ENCODE data around the gene TMEM150C. TPM values are rescaled to one million over a fixed set of nuclear protein-coding genes. Genes with fewer than 3 reads are reported as not detected.

The TMEM150C gene
- polyA plus RNA-seq, 2 of the 4 experiments (the other 2 are of a cell fraction) = 1.5 to 2.1 TPM

GRCh38 chr4:82578935-82579334, 17.1 kb upstream of the TMEM150C start (continued):
- no peak for TF ChIP-seq JUN (IDR thresholded peaks at IDR 0.05)
- no peak for TF ChIP-seq FOXS1 (CRISPR knock-in tag; IDR thresholded peaks at IDR 0.05)
- no peak for TF ChIP-seq PHF8 (IDR thresholded peaks at IDR 0.05; ENCODE audit: borderline replicate concordance, low read depth)
- TF ChIP-seq KDM1A (IDR thresholded peaks at IDR 0.05; ENCODE audit: low read depth) = no peak
- no peak for TF ChIP-seq ELK1 (IDR thresholded peaks at IDR 0.05; ENCODE audit: low read depth, low read length)
- no peak for TF ChIP-seq SMC3 (IDR thresholded peaks at IDR 0.05)

GRCh38 chr4:82577451-82577850, 15.7 kb upstream of the TMEM150C start:
- no peaks in the 10 kb centered on the region for H3K4me1 ChIP-seq
- no peak overlapping the region for H3K27ac ChIP-seq
- ATAC-seq (no peak), DNase-seq (ENCODE audit: low read depth in 1 of 2, low spot score in 1 of 2) (no peak), FAIRE-seq (no peak)
- no peak overlapping the region for H3K4me3 ChIP-seq
- WGBS (ENCODE audit: missing lambda C conversion rate) = 13% methylated on average over 1 of the region's 1 CpG
- no peak overlapping the region for H3K4me2 ChIP-seq
- H3K9me3 ChIP-seq = no peaks in the 10 kb centered on the region
- POLR2A ChIA-PET = no interaction called here
- CTCF ChIA-PET = no interaction called here
- TF ChIP-seq JUNB (IDR thresholded peaks at IDR 0.05) (no peak), MYC (IDR thresholded peaks at IDR 0.05; ENCODE audit: borderline replicate concordance, low read length) (no peak)

GRCh38 chr4:82569727-82570126, 7.9 kb upstream of the TMEM150C start:
- DNase-seq (ENCODE audit: low read depth in 1 of 2, low spot score in 1 of 2) = no peak
- no peak for ATAC-seq
- Histone ChIP-seq H3K4me1 (no peaks in the 10 kb centered on the region), H3K27ac (no peak overlapping the region), H3K4me3 (no peak overlapping the region), H3K9me3 (no peaks in the 10 kb centered on the region), H3K4me2 (no peak overlapping the region)
- TF ChIP-seq HEYL (CRISPR knock-in tag; IDR thresholded peaks at IDR 0.05) = no peak
- TF ChIP-seq PBX3 (IDR thresholded peaks at IDR 0.05) = no peak
- no peak for TF ChIP-seq SREBF2 (IDR thresholded peaks at IDR 0.05)
- no peak for TF ChIP-seq FOSL2 (IDR thresholded peaks at IDR 0.05)
- TF ChIP-seq FOSL2 (CRISPR knock-in tag; IDR thresholded peaks at IDR 0.05) = no peak
- TF ChIP-seq FOSB (CRISPR knock-in tag; IDR thresholded peaks at IDR 0.05) = no peak
- TF ChIP-seq POLR2AphosphoS2 (conservative IDR thresholded peaks at IDR 0.05; ENCODE audit: low read length) = no peak
- TF ChIP-seq E2F6 (IDR thresholded peaks at IDR 0.05; ENCODE audit: borderline replicate concordance, low read depth) = no peak
- TF ChIP-seq HOXA7 (CRISPR knock-in tag; IDR thresholded peaks at IDR 0.05) = no peak
- TF ChIP-seq BHLHE40 (IDR thresholded peaks at IDR 0.05; ENCODE audit: low read depth, low read length) = no peak
- TF ChIP-seq RFX5 (IDR thresholded peaks at IDR 0.05) = no peak
- no peak for TF ChIP-seq HDAC2 (IDR thresholded peaks at IDR 0.05)
- no peak for FAIRE-seq
- WGBS (ENCODE audit: missing lambda C conversion rate) = 37% methylated on average over 3 of the region's 3 CpGs
- POLR2A ChIA-PET = no interaction called here
- CTCF ChIA-PET = no interaction called here

GRCh38 chr4:82569076-82569475, 7.3 kb upstream of the TMEM150C start:
- FAIRE-seq (no peak), DNase-seq (ENCODE audit: low read depth in 1 of 2, low spot score in 1 of 2) (no peak), ATAC-seq (no peak)
- Histone ChIP-seq H3K27ac (no peak overlapping the region), H3K4me1 (no peaks in the 10 kb centered on the region), H3K4me3 (no peak overlapping the region), H3K4me2 (no peak overlapping the region), H3K9me3 (no peaks in the 10 kb centered on the region)
- ChIA-PET CTCF (interaction anchor here (1.0 kb wide), 1 partner anchor 9 kb away, joined by 4 read pairs; no protein-coding TSS in a partner anchor), POLR2A (no interaction called here)
- WGBS (ENCODE audit: missing lambda C conversion rate) = 78% methylated on average over 5 of the region's 5 CpGs
- TF ChIP-seq BHLHE40 (IDR thresholded peaks at IDR 0.05; ENCODE audit: low read depth, low read length) = no peak
- no peak for TF ChIP-seq MYC (IDR thresholded peaks at IDR 0.05; ENCODE audit: borderline replicate concordance, low read length)
- no peak for TF ChIP-seq SMC3 (IDR thresholded peaks at IDR 0.05)
- TF ChIP-seq FOSL2 (IDR thresholded peaks at IDR 0.05) = no peak
- no peak for TF ChIP-seq FOSL2 (CRISPR knock-in tag; IDR thresholded peaks at IDR 0.05)
- TF ChIP-seq GATA3 (IDR thresholded peaks at IDR 0.05; ENCODE audit: borderline replicate concordance) = no peak
- TF ChIP-seq KDM1A (IDR thresholded peaks at IDR 0.05; ENCODE audit: low read depth) = no peak
- TF ChIP-seq RARB (CRISPR knock-in tag; IDR thresholded peaks at IDR 0.05) = no peak
- TF ChIP-seq EP300 (IDR thresholded peaks at IDR 0.05) = no peak
- TF ChIP-seq JUN (IDR thresholded peaks at IDR 0.05) = no peak
- TF ChIP-seq CBX8 (IDR thresholded peaks at IDR 0.05) = no peak
- no peak for TF ChIP-seq REST (IDR thresholded peaks at IDR 0.05)
- no peak for TF ChIP-seq RNF2 (IDR thresholded peaks at IDR 0.05; ENCODE audit: borderline replicate concordance, low read depth)
- TF ChIP-seq SREBF2 (IDR thresholded peaks at IDR 0.05) = no peak
- TF ChIP-seq HOXB5 (CRISPR knock-in tag; IDR thresholded peaks at IDR 0.05) = no peak
- no peak for TF ChIP-seq HES2 (IDR thresholded peaks at IDR 0.05)
- no peak for TF ChIP-seq POLR2A (IDR thresholded peaks at IDR 0.05; ENCODE audit: low read length)

Data from A549 (cell line).